IPS DF 4.7 (cell line): Measurements from ENCODE around the gene L3MBTL4.

Experiments
- DNase-seq: peaks from one replicate; pipeline ENCODE4 v3.0.0-alpha.2; 2013; ENCODE audit warnings: low spot score; ENCODE audit errors: extremely low read depth

L3MBTL4 gene

DNA sequence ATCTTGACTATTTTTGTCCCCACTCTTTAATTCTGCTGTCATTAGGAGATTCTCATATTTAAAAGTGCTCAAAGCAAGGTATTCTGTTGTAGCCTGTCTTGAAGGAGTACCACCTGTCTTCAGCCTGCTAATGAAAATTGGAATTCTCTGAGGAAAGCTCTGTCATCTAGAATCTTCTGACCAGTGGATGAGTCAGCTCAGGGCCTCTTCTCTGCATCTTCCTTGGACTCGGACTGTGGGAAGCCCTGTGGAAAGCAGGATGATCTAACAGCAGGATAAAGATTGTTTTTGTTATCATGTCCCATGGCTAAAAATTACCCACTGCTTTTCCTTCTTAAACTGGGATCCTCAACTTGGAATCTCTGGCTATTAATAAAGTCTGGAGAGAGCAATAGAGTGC, 500.7 kb downstream of the L3MBTL4 start:
- DNase-seq = no peak

GRCh38 chr18:5912566-5912965, 502.1 kb downstream of the L3MBTL4 start:
- no peak for DNase-seq

GRCh38 chr18:5909125-5909524, 505.6 kb downstream of the L3MBTL4 start:
- DNase-seq = no peak
